DOHH2 (cell line): Measurements from ENCODE around the gene MMAB.

Experiments
- H3F3A ChIP-seq: fragments of 200-600 bp; sonication (generic), shearing (Covaris generic); 2 replicates; pipeline ENCODE4 v1.6.0; 2016; ENCODE audit warnings: antibody characterized with exemption, mild to moderate bottlenecking; ENCODE audit not compliant: control insufficient read depth, insufficient read depth
- H3K27ac ChIP-seq: fragments of 200-600 bp; sonication (generic); 2 replicates; pipeline ENCODE4 v1.5.1; 2014; ENCODE audit warnings: low read depth, mild to moderate bottlenecking, low read length, moderate library complexity
- H3K27me3 ChIP-seq: fragments of 200-600 bp; sonication (generic); 2 replicates; pipeline ENCODE4 v1.6.1; 2014; ENCODE audit warnings: mild to moderate bottlenecking, low read length, mixed read lengths; ENCODE audit not compliant: control insufficient read depth
- H3K36me3 ChIP-seq: fragments of 200-600 bp; sonication (generic); 2 replicates; pipeline ENCODE4 v1.6.1; 2014; ENCODE audit warnings: mild to moderate bottlenecking, low read length, moderate library complexity, mixed read lengths; ENCODE audit not compliant: control insufficient read depth
- H3K4me1 ChIP-seq: fragments of 200-600 bp; sonication (generic); 2 replicates; pipeline ENCODE4 v1.6.1; 2014; ENCODE audit warnings: mild to moderate bottlenecking, low read length, mixed read lengths; ENCODE audit not compliant: control insufficient read depth
- H3K4me2 ChIP-seq: fragments of 200-600 bp; sonication (generic); 2 replicates; pipeline ENCODE4 v1.6.0; 2014; ENCODE audit warnings: mild to moderate bottlenecking, low read length, moderate library complexity
- H3K4me3 ChIP-seq: fragments of 200-600 bp; sonication (generic); 2 replicates; pipeline ENCODE4 v1.5.1; 2014; ENCODE audit warnings: mild to moderate bottlenecking, low read length, mixed read lengths
- H3K79me2 ChIP-seq: fragments of 200-600 bp; sonication (generic); 2 replicates; pipeline ENCODE4 v1.6.1; 2014; ENCODE audit warnings: mild to moderate bottlenecking, low read length, mixed read lengths; ENCODE audit not compliant: control insufficient read depth
- H3K9me2 ChIP-seq: fragments of 200-600 bp; sonication (generic); replicated peaks from 2 replicates; pipeline ENCODE4 v1.6.1; 2014; ENCODE audit warnings: mild to moderate bottlenecking, low read length, mixed read lengths; ENCODE audit not compliant: control insufficient read depth
- H3K9me3 ChIP-seq: fragments of 200-600 bp; sonication (generic); 2 replicates; pipeline ENCODE4 v1.6.1; 2014; ENCODE audit warnings: antibody characterized with exemption, low read length, mixed read lengths; ENCODE audit not compliant: control insufficient read depth, insufficient read depth
- H4K20me1 ChIP-seq: fragments of 200-600 bp; sonication (generic); 2 replicates; pipeline ENCODE4 v1.6.0; 2014; ENCODE audit warnings: low read depth, mild to moderate bottlenecking, antibody characterized with exemption, low read length, moderate library complexity; ENCODE audit not compliant: control insufficient read depth, insufficient read depth
- CTCF ChIP-seq: fragments of 200-600 bp; sonication (generic); IDR thresholded peaks from one replicate; pipeline ENCODE4 v1.5.1; 2014; ENCODE audit warnings: antibody characterized with exemption, mild to moderate bottlenecking, low read depth, low read length; ENCODE audit not compliant: poor library complexity, severe bottlenecking
- EZH2phosphoT487 ChIP-seq: fragments of 200-600 bp; sonication (generic); IDR thresholded peaks from 2 replicates; pipeline ENCODE4 v1.6.1; 2017; ENCODE audit warnings: borderline replicate concordance, mild to moderate bottlenecking, antibody characterized with exemption, low read length, moderate library complexity, mixed read lengths

MMAB gene

GRCh38 chr12:109560867-109561710, 12.2 kb downstream of the MMAB start:
- peaks cover 49% of the 10 kb centered on the region for H3K36me3 ChIP-seq
- H3K27me3 ChIP-seq: no peaks in the 10 kb centered on the region
- no peak overlapping the region for H3K4me2 ChIP-seq
- no peaks in the 10 kb centered on the region for H3K4me1 ChIP-seq
- H3K9me3 ChIP-seq: peaks cover 7% of the 10 kb centered on the region; the same call in 1 of the 2 replicates
- no peak overlapping the region for H3K27ac ChIP-seq
- H3K9me2 ChIP-seq: no peaks in the 10 kb centered on the region
- H4K20me1 ChIP-seq: no peaks in the 10 kb centered on the region
- TF ChIP-seq CTCF (no peak), EZH2phosphoT487 (no peak)
- H3K4me3 ChIP-seq: no peak overlapping the region
- no peaks in the 10 kb centered on the region for H3F3A ChIP-seq
- H3K79me2 ChIP-seq: no peaks in the 10 kb centered on the region

DNA sequence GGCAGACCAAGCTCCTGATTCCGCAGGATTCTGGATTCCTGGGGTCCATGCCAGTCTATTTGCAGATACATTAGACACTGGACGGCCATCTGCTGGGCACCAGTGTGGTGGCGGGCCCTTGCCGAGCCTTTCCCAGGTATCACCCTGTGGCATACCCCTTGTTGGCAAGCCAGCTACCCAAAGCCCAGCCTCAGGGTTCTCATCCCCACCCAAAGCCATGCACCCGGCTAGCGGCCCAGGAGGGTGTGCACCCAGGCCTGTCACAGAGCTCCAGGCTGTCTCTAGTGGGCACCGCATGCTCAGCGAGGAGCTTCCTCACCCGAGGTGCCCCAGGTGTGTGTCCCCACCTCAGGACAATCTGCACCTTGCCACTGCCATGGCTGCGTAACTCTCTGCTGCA, 13.7 kb downstream of the MMAB start:
- Histone ChIP-seq H3K4me1 (no peaks in the 10 kb centered on the region), H3K79me2 (no peaks in the 10 kb centered on the region), H3K9me2 (no peaks in the 10 kb centered on the region), H3K36me3 (peaks cover 34% of the 10 kb centered on the region), H3K27ac (no peak overlapping the region), H4K20me1 (no peaks in the 10 kb centered on the region), H3K9me3 (peaks cover 7% of the 10 kb centered on the region; the same call in 1 of the 2 replicates), H3F3A (no peaks in the 10 kb centered on the region), H3K4me2 (no peak overlapping the region), H3K4me3 (no peak overlapping the region), H3K27me3 (no peaks in the 10 kb centered on the region)
- TF ChIP-seq CTCF: no peak
- no peak for TF ChIP-seq EZH2phosphoT487

DNA sequence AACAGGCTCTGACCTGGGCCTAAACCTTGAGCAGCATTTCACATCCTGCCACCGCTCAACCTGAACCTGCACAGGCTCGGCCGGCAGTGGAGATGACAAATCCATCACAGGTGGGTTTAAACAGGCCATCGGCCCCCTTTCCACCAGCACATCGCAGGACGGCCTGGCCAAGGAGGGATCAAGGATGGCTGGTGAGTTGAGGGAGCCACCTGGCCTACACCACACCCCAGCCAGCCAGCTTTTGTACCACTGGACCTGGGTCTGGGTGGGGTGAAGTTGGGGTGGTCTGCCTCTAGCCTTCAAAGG, 14.2 kb downstream of the MMAB start:
- TF ChIP-seq CTCF: no peak
- TF ChIP-seq EZH2phosphoT487: no peak
- Histone ChIP-seq H3F3A (no peaks in the 10 kb centered on the region), H3K27ac (no peak overlapping the region), H3K9me2 (no peaks in the 10 kb centered on the region), H3K36me3 (peaks cover 29% of the 10 kb centered on the region), H3K9me3 (peaks cover 7% of the 10 kb centered on the region; the same call in 1 of the 2 replicates), H3K4me2 (no peak overlapping the region), H3K4me1 (no peaks in the 10 kb centered on the region), H3K4me3 (no peak overlapping the region), H3K27me3 (no peaks in the 10 kb centered on the region), H3K79me2 (no peaks in the 10 kb centered on the region), H4K20me1 (no peaks in the 10 kb centered on the region)
